GM19395 (cell line): ENCODE data around the gene DYNC2H1.
"Not testable (repeated sequence)": the region's sequence is repeated elsewhere in the genome, so short reads cannot be mapped to it uniquely, and the experiment has no call there.

ENCODE experiments used
- ATAC-seq: cut with Tn5 transposase; IDR thresholded peaks from one replicate; pipeline ENCODE4 v1.9.1; 2021; ENCODE audit warnings: mild to moderate bottlenecking, moderate library complexity; ENCODE audit not compliant: unreplicated experiment

DYNC2H1 gene

DNA sequence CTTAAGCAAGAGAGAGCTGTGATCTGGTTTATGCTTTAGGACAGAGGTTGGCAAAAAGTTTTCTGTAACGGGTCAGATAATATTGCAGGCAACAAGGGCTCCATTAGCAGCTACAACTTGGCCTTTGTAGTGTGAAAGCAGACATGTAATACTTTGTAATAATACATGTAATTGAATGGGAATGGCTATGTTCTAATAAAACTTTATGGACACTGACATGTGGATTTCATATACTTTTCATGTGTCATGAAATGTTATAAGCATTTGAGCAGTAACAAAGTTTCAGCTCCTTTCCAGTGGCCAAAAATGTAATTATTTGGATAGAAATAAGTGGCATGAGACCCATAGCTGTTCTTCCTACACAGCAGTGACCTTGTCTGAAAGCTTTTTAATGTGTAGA, 3.1 kb downstream of the DYNC2H1 start:
- ATAC-seq, result no peak

DNA sequence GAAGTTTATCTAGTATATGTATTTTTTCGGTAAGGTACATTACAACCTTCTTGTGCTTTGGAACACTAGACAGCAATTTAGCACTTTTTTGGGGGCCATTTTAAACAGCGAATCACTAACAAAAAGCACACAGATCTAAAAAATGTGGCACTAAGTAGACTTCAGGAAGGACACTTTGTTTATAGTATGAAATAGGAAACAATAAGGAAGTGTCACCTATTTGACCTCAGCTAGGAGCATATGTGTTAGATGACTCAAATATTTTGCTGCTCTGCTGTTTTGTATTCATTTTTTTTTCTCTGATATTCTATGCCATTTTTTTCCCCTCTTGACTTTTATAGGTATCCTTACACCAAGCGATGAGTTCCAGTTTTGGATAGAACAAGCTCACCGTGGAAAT, 5.6 kb downstream of the DYNC2H1 start:
- no peak for ATAC-seq

DNA sequence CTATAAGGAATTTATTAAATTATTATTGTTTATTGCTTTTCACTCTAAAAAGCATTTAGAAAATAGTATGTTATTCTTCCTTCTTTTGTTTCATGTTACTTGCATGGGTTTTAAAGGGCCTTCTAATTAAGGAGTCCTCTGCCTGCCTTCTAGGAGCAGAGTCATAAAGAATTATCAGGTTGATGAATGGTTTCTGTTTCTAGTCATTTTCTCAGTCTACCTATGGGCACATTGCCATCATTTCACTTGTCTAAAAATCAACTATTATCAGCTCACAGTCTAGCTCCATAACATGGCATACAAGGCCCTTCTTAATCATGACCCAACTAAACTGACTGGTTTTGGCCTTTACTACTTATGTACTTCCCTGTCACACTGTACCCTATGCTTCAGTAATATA, 16.2 kb downstream of the DYNC2H1 start:
- no peak for ATAC-seq

DNA sequence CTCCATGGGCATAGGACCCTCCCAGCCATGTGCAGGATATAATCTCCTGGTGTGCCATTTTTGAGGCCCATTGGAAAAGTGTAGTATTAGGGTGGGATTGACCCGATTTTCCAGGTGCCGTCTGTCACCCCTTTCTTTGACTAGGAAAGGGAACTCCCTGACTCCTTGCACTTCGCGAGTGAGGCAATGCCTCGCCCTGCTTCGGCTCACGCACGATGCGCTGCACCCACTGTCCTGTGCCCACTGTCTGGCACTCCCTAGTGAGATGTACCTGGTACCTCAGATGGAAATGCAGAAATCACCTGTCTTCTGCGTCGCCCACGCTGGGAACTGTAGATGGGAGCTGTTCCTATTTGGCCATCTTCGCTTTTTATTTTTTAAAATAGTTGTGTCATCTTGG, 32.8 kb downstream of the DYNC2H1 start:
- not testable (repeated sequence) for ATAC-seq

GRCh38 chr11:103147627-103148026, 38.4 kb downstream of the DYNC2H1 start:
- ATAC-seq, result no peak

DNA sequence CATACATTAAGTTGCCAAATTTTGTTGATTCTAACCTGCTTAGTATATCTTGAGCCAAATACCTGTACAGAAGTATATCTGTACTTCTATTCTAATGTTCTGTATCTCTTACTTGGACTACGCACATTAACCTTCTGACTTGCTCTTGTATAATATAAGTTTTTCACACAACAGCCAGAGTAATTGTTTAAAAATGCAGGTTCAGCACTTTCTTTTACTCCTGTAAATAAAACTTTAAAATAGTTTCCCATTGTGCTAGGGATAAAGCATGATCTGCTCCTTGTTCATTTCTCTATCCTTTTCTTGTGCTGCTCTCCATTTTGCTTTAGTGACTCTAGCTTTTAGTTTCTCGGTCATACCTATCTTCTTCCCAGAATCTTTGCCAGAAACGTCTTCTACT, 48.3 kb downstream of the DYNC2H1 start:
- no peak for ATAC-seq

GRCh38 chr11:103164093-103164796, 55.0 kb downstream of the DYNC2H1 start:
- no peak for ATAC-seq

DNA sequence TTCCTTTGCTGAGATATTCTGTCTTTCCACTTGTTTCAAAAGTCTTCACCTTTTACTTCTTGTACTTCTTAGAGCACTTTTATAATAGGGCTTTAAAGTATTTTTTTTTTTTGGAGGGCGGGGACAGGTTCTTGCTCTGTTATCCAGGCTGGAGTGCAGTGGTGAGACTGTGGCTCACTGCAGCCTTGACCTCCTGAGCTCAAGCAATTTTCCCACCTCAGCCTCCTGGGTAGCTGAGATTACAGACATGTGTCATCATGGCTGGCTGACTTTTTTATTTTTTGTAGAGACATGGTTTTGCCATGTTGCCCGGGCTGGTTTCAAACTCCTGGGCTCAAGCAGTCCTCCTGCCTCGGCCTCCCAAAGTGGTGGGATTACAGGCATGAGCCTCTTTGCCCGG, 57.9 kb downstream of the DYNC2H1 start:
- no peak for ATAC-seq

DNA sequence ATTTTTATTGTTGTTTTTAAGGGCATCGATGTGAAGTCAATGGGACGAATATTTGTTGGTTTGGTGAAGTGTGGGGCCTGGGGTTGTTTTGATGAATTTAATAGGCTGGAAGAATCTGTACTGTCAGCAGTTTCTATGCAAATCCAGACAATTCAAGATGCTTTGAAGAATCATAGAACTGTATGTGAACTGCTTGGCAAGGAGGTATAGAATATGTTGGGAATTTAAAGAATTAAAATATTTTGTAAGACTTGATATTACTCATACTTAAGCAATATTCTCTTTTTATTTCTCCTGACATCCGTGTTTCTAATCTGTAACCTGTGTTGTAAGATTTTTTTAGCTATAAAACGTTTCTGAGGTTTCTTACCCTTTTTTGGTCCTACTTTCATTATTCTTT, 61.6 kb downstream of the DYNC2H1 start:
- ATAC-seq, result no peak

- ATAC-seq, result no peak
Measured at GRCh38 chr11:103175461-103176129, 66.4 kb downstream of the DYNC2H1 start.

DNA sequence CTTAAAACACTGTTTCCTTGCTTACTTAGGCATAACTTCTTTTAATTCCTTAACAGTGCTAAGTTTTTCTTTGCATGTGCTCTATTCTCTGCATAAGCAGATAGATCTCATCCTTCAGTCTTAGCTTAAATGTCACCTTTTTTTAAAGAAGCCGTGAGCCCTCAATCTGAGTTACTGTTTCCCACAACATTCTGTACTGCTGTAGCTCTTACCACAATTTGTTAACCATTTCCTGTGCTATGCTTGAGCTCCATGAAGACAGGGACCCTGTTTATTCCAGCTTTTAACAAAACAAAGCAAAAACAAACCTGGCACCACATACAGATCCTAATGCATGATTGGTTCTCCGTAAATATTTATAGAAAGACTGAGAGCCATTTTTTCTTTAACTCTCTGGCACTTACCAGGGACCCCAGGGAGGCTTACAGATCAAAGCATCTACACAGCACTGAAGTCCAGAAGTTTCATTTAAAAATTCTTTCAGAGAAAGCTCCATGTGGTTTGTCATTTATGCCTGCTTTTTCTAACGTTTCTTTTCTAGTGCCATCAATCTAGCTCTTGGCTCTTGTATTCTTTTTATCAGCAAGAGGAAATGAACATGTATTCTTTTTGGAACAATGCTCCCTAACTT, 74.9 kb downstream of the DYNC2H1 start:
- no peak for ATAC-seq

DNA sequence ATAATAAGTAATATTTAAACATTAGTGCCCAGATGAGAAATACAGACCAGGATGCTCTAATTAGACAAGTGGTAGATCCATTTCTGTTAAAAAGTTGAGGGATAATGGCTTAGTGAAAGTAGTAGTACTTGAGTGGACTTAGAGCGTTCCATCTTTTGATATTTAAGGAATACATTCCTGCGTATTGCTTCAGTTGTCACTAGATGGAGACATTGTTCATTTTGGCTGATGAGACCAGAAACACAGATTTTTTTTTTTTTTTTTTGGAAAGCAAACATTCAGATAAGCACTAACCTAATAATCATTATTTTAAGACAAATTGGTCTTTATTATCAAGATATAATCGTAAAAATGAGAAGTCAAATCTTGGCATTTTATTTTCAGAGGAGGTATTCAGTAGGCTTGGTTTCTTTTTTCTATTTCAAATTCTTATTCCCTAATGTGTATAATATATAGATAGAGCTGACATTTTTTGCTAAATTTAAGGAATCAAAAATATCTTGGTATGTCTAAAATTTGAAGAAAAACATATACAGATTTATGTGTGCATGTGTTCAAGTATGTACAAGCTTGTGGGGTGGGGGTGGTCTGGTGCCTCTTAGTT, 92.9 kb downstream of the DYNC2H1 start:
- no peak for ATAC-seq

DNA sequence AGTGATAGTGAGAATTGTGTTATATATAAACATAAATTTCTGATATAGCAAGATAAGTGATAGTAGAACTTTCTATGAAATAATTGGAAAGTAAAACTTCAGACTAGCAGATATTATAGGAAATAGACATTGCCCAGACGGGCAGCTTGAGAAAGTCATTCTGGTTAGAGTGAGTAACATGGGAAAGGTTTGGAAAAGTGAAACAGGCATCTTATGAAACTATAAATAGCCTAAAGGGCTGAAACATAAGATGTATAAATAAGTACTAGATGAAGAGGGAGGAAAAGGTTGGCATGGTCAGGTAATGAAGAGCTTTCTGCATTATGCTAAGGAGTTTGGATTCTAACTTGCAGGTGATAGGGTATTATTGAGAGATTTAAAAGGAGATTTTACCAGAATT, 101.3 kb downstream of the DYNC2H1 start:
- ATAC-seq, result no peak

- ATAC-seq, result no peak
Measured at GRCh38 chr11:103215812-103216211, 106.6 kb downstream of the DYNC2H1 start.

DNA sequence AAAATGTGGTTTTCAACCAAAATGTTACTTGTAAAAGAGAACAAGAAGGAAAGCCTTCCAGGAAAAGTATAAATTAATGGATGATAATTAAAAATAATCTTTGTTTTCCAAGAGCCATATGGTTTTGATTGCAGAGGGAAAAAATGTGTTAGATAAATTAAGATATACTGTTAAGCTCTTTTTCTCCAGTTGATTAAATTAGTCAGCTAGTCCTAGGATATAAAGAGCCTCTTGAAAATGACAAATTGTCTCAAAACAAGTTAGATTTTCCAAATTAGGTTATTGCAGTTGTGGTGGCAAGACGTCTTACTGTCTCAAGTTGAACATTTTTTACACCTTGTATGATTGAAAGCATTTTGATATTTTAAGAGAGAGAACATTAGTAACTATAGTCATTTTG, 110.9 kb downstream of the DYNC2H1 start:
- no peak for ATAC-seq

- ATAC-seq, result no peak
Measured at GRCh38 chr11:103222806-103223205, 113.6 kb downstream of the DYNC2H1 start.

- no peak for ATAC-seq
Measured at GRCh38 chr11:103228807-103229206, 119.6 kb downstream of the DYNC2H1 start.

- no peak for ATAC-seq
Measured at GRCh38 chr11:103234974-103235373, 125.7 kb downstream of the DYNC2H1 start.

DNA sequence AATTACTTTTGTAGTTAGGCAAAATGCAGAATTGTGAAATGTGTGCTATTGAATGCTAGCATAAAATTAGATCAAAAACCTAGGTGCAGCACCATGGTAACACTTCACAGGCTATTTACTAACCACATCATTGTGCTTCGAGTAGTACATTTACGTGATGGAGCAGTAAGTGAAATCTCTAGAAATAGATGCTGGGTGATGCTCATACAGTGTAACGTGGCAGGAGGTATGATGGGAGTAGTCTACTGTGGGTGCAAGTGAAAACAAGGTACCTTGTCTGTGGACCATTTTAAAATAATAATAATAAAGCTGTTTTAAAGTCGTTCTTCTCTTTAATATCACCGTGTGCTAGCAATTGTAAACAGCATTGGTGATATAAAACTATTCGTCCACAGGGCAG, 132.3 kb downstream of the DYNC2H1 start:
- ATAC-seq, result no peak

DNA sequence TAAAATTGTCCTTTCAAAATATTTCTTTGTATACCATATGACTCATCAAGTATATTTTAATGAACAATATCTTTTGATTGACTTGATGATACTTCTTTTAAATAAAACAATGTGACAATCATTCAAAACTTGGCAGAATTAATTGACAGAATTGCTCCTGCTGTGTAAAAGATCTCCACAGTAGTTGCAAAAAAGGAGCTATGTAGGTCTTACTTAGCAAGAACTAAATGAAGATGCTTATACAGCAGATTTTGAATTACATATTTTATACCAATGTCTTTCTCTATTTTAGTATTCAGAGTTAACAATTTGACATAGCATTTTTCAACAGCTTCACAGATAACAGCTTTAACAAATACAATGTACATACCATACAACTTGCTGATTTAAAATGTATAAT, 144.9 kb downstream of the DYNC2H1 start:
- no peak for ATAC-seq

DNA sequence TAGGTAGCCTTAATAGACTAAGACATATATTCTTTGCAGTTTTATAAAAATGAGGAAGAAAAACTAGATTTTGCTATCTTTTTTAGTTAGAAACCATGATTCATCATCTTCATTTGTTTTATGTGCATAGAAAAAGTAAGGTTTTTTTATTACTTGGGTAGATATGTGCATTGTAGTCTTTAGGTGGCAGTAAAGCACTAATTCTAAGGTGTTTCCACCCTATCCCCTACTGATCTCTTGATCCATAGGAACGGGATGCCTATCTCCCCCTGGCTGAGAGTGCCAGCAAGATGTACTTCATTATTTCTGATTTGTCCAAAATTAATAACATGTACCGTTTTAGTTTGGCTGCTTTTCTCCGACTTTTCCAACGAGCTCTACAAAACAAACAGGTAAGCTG, 148.1 kb downstream of the DYNC2H1 start:
- no peak for ATAC-seq
